ENCODE measurements around the gene FIBP. TPM values are rescaled to one million over a fixed set of nuclear protein-coding genes. Genes with fewer than 3 reads are reported as not detected.
A peak's percentile ranks its signal among the peaks of the same experiment; 100 is the strongest.

Gene FIBP
- total RNA-seq, 1 experiment from 2014 or later = 105 TPM

DNA sequence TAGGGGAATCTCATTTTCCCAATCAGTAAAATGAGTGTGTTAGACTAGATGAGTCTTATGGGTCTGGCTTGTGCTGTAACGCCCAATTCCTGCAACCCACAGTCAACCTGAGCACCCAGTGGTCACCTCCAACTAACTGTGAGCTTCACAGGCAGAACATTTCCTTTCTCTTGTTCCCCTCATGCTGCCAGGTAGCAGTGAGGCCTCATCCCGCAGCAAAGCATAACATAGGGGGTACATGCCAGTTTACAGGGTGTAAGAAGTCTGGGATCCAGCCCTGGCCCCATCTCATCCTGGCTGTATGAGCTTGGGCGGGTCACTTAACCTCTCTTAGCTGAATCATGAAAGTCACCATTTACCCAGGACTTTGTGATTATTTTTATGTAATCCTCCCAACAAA, 19.4 kb downstream of the FIBP start:
- TF ChIP-seq CTCF (conservative IDR thresholded peaks at IDR 0.05) (no peak), EZH2 (IDR thresholded peaks at IDR 0.05; ENCODE audit: low read depth) (no peak)
- Histone ChIP-seq H2AFZ (no peak overlapping the region), H3K27me3 (ENCODE audit: insufficient read depth, low read depth) (no peaks in the 10 kb centered on the region), H3K9me2 (ENCODE audit: insufficient read depth) (no peaks in the 10 kb centered on the region), H3K79me2 (ENCODE audit: low read depth) (no peaks in the 10 kb centered on the region; the same call in 1 of the 2 replicates), H3K4me2 (no peak overlapping the region), H3F3A (ENCODE audit: insufficient read depth, low read depth) (peaks cover 37% of the 10 kb centered on the region), H3K4me3 (no peak overlapping the region), H3K4me1 (replicated peaks; ENCODE audit: insufficient read depth) (peaks cover 4% of the 10 kb centered on the region; the same call in 1 of the 2 replicates), H4K20me1 (ENCODE audit: insufficient read depth) (no peaks in the 10 kb centered on the region; the same call in 1 of the 2 replicates), H3K36me3 (ENCODE audit: low read depth) (peaks cover 13% of the 10 kb centered on the region), H3K9me3 (ENCODE audit: insufficient read depth, low read depth) (no peaks in the 10 kb centered on the region), H3K27ac (no peak overlapping the region)
- POLR2A ChIA-PET (ENCODE audit: unreplicated experiment) = interaction anchor here (0.7 kb wide), 1 partner anchor 11 kb away, joined by 5 read pairs; no protein-coding TSS in a partner anchor
- no peak for DNase-seq
- CTCF ChIA-PET = no interaction called here
- intact Hi-C loops (cut with micrococcal nuclease; ENCODE audit: unreplicated experiment) = no loop called here
- BruUV-seq (replicated peaks) = TSS peak; percentile 6

- no peaks in the 10 kb centered on the region for H3K27me3 ChIP-seq (ENCODE audit: insufficient read depth, low read depth)
- no peak overlapping the region for H2AFZ ChIP-seq
- H3F3A ChIP-seq (ENCODE audit: insufficient read depth, low read depth) = peaks cover 35% of the 10 kb centered on the region
- no TSS peak for BruUV-seq (replicated peaks)
- no peaks in the 10 kb centered on the region; the same call in 1 of the 2 replicates for H4K20me1 ChIP-seq (ENCODE audit: insufficient read depth)
- intact Hi-C loops (cut with micrococcal nuclease; ENCODE audit: unreplicated experiment) = no loop called here
- H3K79me2 ChIP-seq (ENCODE audit: low read depth) = peaks cover under 1% of the 10 kb centered on the region; the same call in 1 of the 2 replicates
- TF ChIP-seq CTCF (conservative IDR thresholded peaks at IDR 0.05) (no peak), EZH2 (IDR thresholded peaks at IDR 0.05; ENCODE audit: low read depth) (no peak)
- H3K9me3 ChIP-seq (ENCODE audit: insufficient read depth, low read depth) = no peaks in the 10 kb centered on the region
- peaks cover 15% of the 10 kb centered on the region for H3K36me3 ChIP-seq (ENCODE audit: low read depth)
- H3K4me3 ChIP-seq = no peak overlapping the region
- ChIA-PET POLR2A (ENCODE audit: unreplicated experiment) (no interaction called here), CTCF (no interaction called here)
- no peak overlapping the region for H3K4me2 ChIP-seq
- H3K9me2 ChIP-seq (ENCODE audit: insufficient read depth) = no peaks in the 10 kb centered on the region
- no peak for DNase-seq
- H3K27ac ChIP-seq = no peak overlapping the region
- peaks cover 4% of the 10 kb centered on the region; the same call in 1 of the 2 replicates for H3K4me1 ChIP-seq (replicated peaks; ENCODE audit: insufficient read depth)
Observed at GRCh38 chr11:65868076-65868667, 20.1 kb downstream of the FIBP start.

GRCh38 chr11:65867284-65868071, 20.8 kb downstream of the FIBP start:
- intact Hi-C loops (cut with micrococcal nuclease; ENCODE audit: unreplicated experiment) = no loop called here
- Histone ChIP-seq H3K4me1 (replicated peaks; ENCODE audit: insufficient read depth) (no peaks in the 10 kb centered on the region), H3K4me2 (no peak overlapping the region), H2AFZ (no peak overlapping the region), H3K79me2 (ENCODE audit: low read depth) (peaks cover 7% of the 10 kb centered on the region), H3F3A (ENCODE audit: insufficient read depth, low read depth) (peaks cover 35% of the 10 kb centered on the region), H4K20me1 (ENCODE audit: insufficient read depth) (no peaks in the 10 kb centered on the region; the same call in 1 of the 2 replicates), H3K27me3 (ENCODE audit: insufficient read depth, low read depth) (no peaks in the 10 kb centered on the region), H3K4me3 (no peak overlapping the region), H3K9me2 (ENCODE audit: insufficient read depth) (no peaks in the 10 kb centered on the region), H3K27ac (no peak overlapping the region), H3K36me3 (ENCODE audit: low read depth) (peaks cover 16% of the 10 kb centered on the region), H3K9me3 (ENCODE audit: insufficient read depth, low read depth) (no peaks in the 10 kb centered on the region)
- no peak for TF ChIP-seq EZH2 (IDR thresholded peaks at IDR 0.05; ENCODE audit: low read depth)
- no TSS peak for BruUV-seq (replicated peaks)
- CTCF ChIA-PET = no interaction called here
- POLR2A ChIA-PET (ENCODE audit: unreplicated experiment) = no interaction called here
- DNase-seq = no peak

Data from PC-9 (cell line).